RCC 7860 (cell line): ENCODE data around the gene NDUFB4.
"Not testable (repeated sequence)": the region's sequence is repeated elsewhere in the genome, so short reads cannot be mapped to it uniquely, and the experiment has no call there.

Source experiments
- DNase-seq: peaks from one replicate; pipeline ENCODE4 v3.0.0-alpha.2; 2015; ENCODE audit warnings: low spot score
- FAIRE-seq: peaks from 2 replicates; lab custom pipeline; 2012; peaks lifted over from hg19 to GRCh38; lab: Jason Lieb, UNC

Gene NDUFB4

GRCh38 chr3:120636795-120637401, 40.8 kb downstream of the NDUFB4 start:
- FAIRE-seq, result no peak
- DNase-seq, result no peak

GRCh38 chr3:120637851-120638559, 41.9 kb downstream of the NDUFB4 start:
- no peak for FAIRE-seq
- no peak for DNase-seq

GRCh38 chr3:120638820-120639219, 42.7 kb downstream of the NDUFB4 start:
- not testable (repeated sequence) for FAIRE-seq, DNase-seq

GRCh38 chr3:120640231-120640630, 44.1 kb downstream of the NDUFB4 start:
- DNase-seq (no peak), FAIRE-seq (no peak)

- DNase-seq (no peak), FAIRE-seq (no peak)
Observed at GRCh38 chr3:120641696-120642246, 45.6 kb downstream of the NDUFB4 start.

GRCh38 chr3:120642368-120642948, 46.3 kb downstream of the NDUFB4 start:
- no peak for FAIRE-seq
- DNase-seq, result peak; percentile 22

- DNase-seq (no peak), FAIRE-seq (no peak)
Observed at GRCh38 chr3:120645083-120645845, 49.1 kb downstream of the NDUFB4 start.

GRCh38 chr3:120646771-120647432, 50.8 kb downstream of the NDUFB4 start:
- DNase-seq, result no peak
- no peak for FAIRE-seq

GRCh38 chr3:120648290-120648689, 52.2 kb downstream of the NDUFB4 start:
- DNase-seq (no peak), FAIRE-seq (no peak)

- FAIRE-seq (no peak), DNase-seq (no peak)
Observed at GRCh38 chr3:120649830-120650233, 53.7 kb downstream of the NDUFB4 start.

- DNase-seq, result no peak
- FAIRE-seq, result no peak
Observed at GRCh38 chr3:120650311-120650710, 54.2 kb downstream of the NDUFB4 start.
